ENCODE data around the gene CTDP1. TPM values are rescaled to one million over a fixed set of nuclear protein-coding genes. Genes with fewer than 3 reads are reported as not detected.

Gene CTDP1
- total and polyA plus RNA-seq, 9 of the 15 experiments (the other 6 are each of a cell fraction or from before 2014, with no cell fraction given), result 0.07 to 19.2 (median 4.0) TPM

DNA sequence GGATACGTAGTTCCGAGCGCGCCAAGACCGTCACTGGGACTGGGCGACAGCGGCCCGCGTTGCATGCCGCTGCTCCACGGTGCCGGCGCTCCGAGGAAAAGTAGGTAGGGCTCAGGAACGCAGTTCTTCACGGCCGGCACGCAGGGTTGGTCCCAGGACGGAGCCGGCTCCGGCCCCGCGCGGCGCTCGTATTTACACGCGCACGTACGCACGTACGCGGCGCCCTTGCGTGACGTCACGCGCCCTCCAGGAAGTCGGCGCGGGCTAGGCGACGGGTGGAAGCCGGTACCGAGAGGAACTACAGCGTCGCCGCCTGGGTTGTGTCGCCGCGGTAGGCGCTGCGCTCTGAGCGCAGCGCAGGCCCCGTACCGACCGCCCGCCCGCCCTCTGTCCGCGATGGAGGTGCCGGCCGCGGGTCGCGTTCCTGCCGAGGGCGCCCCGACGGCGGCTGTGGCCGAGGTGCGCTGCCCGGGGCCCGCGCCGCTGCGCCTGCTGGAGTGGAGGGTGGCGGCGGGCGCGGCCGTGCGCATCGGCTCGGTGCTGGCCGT lies at the start of gene CTDP1 (continued):
- TF ChIP-seq, protein P1, sequence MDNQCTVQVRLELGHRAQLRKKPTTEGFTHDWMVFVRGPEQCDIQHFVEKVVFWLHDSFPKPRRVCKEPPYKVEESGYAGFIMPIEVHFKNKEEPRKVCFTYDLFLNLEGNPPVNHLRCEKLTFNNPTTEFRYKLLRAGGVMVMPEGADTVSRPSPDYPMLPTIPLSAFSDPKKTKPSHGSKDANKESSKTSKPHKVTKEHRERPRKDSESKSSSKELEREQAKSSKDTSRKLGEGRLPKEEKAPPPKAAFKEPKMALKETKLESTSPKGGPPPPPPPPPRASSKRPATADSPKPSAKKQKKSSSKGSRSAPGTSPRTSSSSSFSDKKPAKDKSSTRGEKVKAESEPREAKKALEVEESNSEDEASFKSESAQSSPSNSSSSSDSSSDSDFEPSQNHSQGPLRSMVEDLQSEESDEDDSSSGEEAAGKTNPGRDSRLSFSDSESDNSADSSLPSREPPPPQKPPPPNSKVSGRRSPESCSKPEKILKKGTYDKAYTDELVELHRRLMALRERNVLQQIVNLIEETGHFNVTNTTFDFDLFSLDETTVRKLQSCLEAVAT (IDR thresholded peaks at IDR 0.05), result 0 out of 4 replicates have a peak, but pooled peaks of 1 of the 2 experiments have one; percentile 23
- TF ChIP-seq ZNF644 (tag; IDR thresholded peaks at IDR 0.05; ENCODE audit: low read depth), result peak; percentile 90; the same call in 1 of the 2 replicates
- TF ChIP-seq ELF1 (tag; IDR thresholded peaks at IDR 0.05), result peak; percentile 92
- peak; percentile 92 for TF ChIP-seq ATF7 (IDR thresholded peaks at IDR 0.05)
- TF ChIP-seq PHF20 (IDR thresholded peaks at IDR 0.05; ENCODE audit: partially characterized antibody), result peak; percentile 68
- no peak for TF ChIP-seq HMGN3 (IDR thresholded peaks at IDR 0.05; ENCODE audit: borderline replicate concordance, extremely low read depth, insufficient read length, low read depth, low read length)
- TF ChIP-seq PPARD (CRISPR knock-in tag; IDR thresholded peaks at IDR 0.05), result no peak
- TF ChIP-seq ZEB2 (IDR thresholded peaks at IDR 0.05), result no peak
- peak; percentile 97 for TF ChIP-seq KHSRP (IDR thresholded peaks at IDR 0.05)
- TF ChIP-seq NCOA6 (IDR thresholded peaks at IDR 0.05), result peak; percentile 98
- TF ChIP-seq, protein P2, sequence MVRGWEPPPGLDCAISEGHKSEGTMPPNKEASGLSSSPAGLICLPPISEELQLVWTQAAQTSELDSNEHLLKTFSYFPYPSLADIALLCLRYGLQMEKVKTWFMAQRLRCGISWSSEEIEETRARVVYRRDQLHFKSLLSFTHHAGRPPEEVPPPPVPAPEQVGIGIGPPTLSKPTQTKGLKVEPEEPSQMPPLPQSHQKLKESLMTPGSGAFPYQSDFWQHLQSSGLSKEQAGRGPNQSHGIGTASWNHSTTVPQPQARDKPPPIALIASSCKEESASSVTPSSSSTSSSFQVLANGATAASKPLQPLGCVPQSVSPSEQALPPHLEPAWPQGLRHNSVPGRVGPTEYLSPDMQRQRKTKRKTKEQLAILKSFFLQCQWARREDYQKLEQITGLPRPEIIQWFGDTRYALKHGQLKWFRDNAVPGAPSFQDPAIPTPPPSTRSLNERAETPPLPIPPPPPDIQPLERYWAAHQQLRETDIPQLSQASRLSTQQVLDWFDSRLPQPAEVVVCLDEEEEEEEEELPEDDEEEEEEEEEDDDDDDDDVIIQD (CRISPR knock-in tag; IDR thresholded peaks at IDR 0.05), result no peak
- no peak for TF ChIP-seq SMARCB1 (IDR thresholded peaks at IDR 0.05; ENCODE audit: insufficient read length, low read depth)
- peak; percentile 30 for TF ChIP-seq RBFOX2 (IDR thresholded peaks at IDR 0.05; ENCODE audit: low read depth, low read length)
- TF ChIP-seq SRF (CRISPR knock-in tag; IDR thresholded peaks at IDR 0.05), result peak in 1 of 2 experiments; percentile 6; a peak in 1 of 4 replicates
- no peak for TF ChIP-seq NR4A1 (CRISPR knock-in tag; IDR thresholded peaks at IDR 0.05)
- TF ChIP-seq NR4A1 (tag; IDR thresholded peaks at IDR 0.05), result 0 out of 2 replicates have a peak, but pooled peaks have one; percentile 60
- peak; percentile 97 for TF ChIP-seq ELF2 (CRISPR knock-in tag; IDR thresholded peaks at IDR 0.05)
- TF ChIP-seq SP2 (IDR thresholded peaks at IDR 0.05; ENCODE audit: extremely low read depth, low read depth, low read length, poor library complexity, severe bottlenecking), result no peak
- TF ChIP-seq ZNF143 (CRISPR knock-in tag; IDR thresholded peaks at IDR 0.05), result peak; percentile 79
- 0 out of 2 replicates have a peak, but pooled peaks have one; percentile 48 for TF ChIP-seq ZNF589 (CRISPR knock-in tag; IDR thresholded peaks at IDR 0.05; ENCODE audit: low read depth)
- TF ChIP-seq ZNF175 (CRISPR knock-in tag; IDR thresholded peaks at IDR 0.05; ENCODE audit: low read depth), result peak; percentile 81; the same call in 1 of the 2 replicates
- TF ChIP-seq CREM (IDR thresholded peaks at IDR 0.05; ENCODE audit: low read depth), result peak; percentile 97
- no peak for TF ChIP-seq ZNF274 (IDR thresholded peaks at IDR 0.05; ENCODE audit: borderline replicate concordance, low read depth, low read length)
- TF ChIP-seq FOXJ2 (tag; IDR thresholded peaks at IDR 0.05), result 0 out of 2 replicates have a peak, but pooled peaks have one; percentile 10
- TF ChIP-seq C11orf30 (IDR thresholded peaks at IDR 0.05; ENCODE audit: low read depth), result peak; percentile 91
- TF ChIP-seq HCFC1 (IDR thresholded peaks at IDR 0.05; ENCODE audit: low read depth, low read length), result peak; percentile 60
- peak; percentile 90 for TF ChIP-seq DIDO1 (tag; IDR thresholded peaks at IDR 0.05; ENCODE audit: low read depth)
